A673 (cell line): ENCODE results near the gene BCL6. TPM values are rescaled to one million over a fixed set of nuclear protein-coding genes. Genes with fewer than 3 reads are reported as not detected.

Source experiments
- BruUV-seq: library from RNA; stranded (reverse); fragments of 400-500 nt; replicated peaks from 2 replicates; lab custom pipeline; 2021; lab: Mats Ljungman, UMichigan
- CTCF ChIA-PET: fragments of 300-600 bp; sonication (Branson Sonifier 250); formaldehyde crosslinking; loops from one replicate; lab custom pipeline; 2022; ENCODE audit warnings: antibody characterized with exemption; lab: Charles Lee
- POLR2A ChIA-PET: fragments of 300-600 bp; sonication (Branson Sonifier 250); formaldehyde crosslinking; loops from one replicate; lab custom pipeline; 2022; ENCODE audit warnings: antibody characterized with exemption; ENCODE audit not compliant: low non-redundant PET; lab: Charles Lee
- DNase-seq: peaks from one replicate; pipeline ENCODE4 v3.0.0-alpha.2; 2015; ENCODE audit warnings: low spot score
- H3K27ac ChIP-seq: fragments of 200-600 bp; sonication (generic); 2 replicates; pipeline ENCODE4 v1.5.1; 2016; ENCODE audit warnings: mixed run types, low read depth, mild to moderate bottlenecking, mixed read lengths, antibody characterized with exemption, low read length; ENCODE audit not compliant: poor library complexity, severe bottlenecking
- H3K27me3 ChIP-seq: fragments of 200-600 bp; sonication (generic); replicated peaks from 2 replicates; pipeline ENCODE4 v1.6.1; 2017; ENCODE audit warnings: mixed run types, low read depth, mild to moderate bottlenecking, mixed read lengths, antibody characterized with exemption, low read length; ENCODE audit not compliant: insufficient read depth, poor library complexity
- H3K36me3 ChIP-seq: fragments of 200-600 bp; sonication (generic); 2 replicates; pipeline ENCODE4 v1.6.1; 2016; ENCODE audit warnings: mixed run types, mild to moderate bottlenecking, mixed read lengths, antibody characterized with exemption, low read length; ENCODE audit not compliant: insufficient read depth, poor library complexity, severe bottlenecking
- H3K4me1 ChIP-seq: fragments of 200-600 bp; sonication (generic); 2 replicates; pipeline ENCODE4 v1.6.1; 2017; ENCODE audit warnings: mixed run types, mild to moderate bottlenecking, mixed read lengths, antibody characterized with exemption, low read length; ENCODE audit not compliant: insufficient read depth, poor library complexity, severe bottlenecking
- H3K4me3 ChIP-seq: fragments of 200-600 bp; sonication (generic); 2 replicates; pipeline ENCODE4 v1.5.1; 2016; ENCODE audit warnings: low read depth, mixed run types, mild to moderate bottlenecking, mixed read lengths, low read length; ENCODE audit not compliant: poor library complexity, severe bottlenecking
- H3K9me3 ChIP-seq: fragments of 200-600 bp; sonication (generic); 2 replicates; pipeline ENCODE4 v1.6.1; 2016; ENCODE audit warnings: mixed run types, low read depth, mild to moderate bottlenecking, mixed read lengths, antibody characterized with exemption, low read length; ENCODE audit not compliant: poor library complexity, severe bottlenecking
- CTCF ChIP-seq: fragments of 300-800, 200-600 bp; sonication (generic); conservative IDR thresholded peaks from 2 replicates; pipeline ENCODE4 v1.5.1; 2017; ENCODE audit warnings: low read depth, mild to moderate bottlenecking, antibody characterized with exemption, low read length, moderate library complexity, mixed read lengths
- EZH2 ChIP-seq: fragments of 200-600 bp; sonication (generic); IDR thresholded peaks from 2 replicates; pipeline ENCODE4 v1.6.1; 2017; ENCODE audit warnings: borderline replicate concordance, low read depth, mild to moderate bottlenecking, mixed read lengths, antibody characterized with exemption, low read length; ENCODE audit not compliant: poor library complexity, severe bottlenecking
- intact Hi-C: fragments of 100-400 bp; cut with micrococcal nuclease; formaldehyde crosslinking; loops from one replicate; pipeline ENCODE4 v1.10.0; 2022; ENCODE audit not compliant: unreplicated experiment
- total RNA-seq: library from RNA; stranded (reverse); gene quantifications from 2 replicates; pipeline ENCODE4 v1.2.3, GENCODE V29; 2021

BCL6 gene
- total RNA-seq, 1 experiment from 2014 or later: 30.3 TPM

- ChIA-PET POLR2A (no interaction called here), CTCF (interaction anchor here (0.6 kb wide), 1 partner anchor 500 kb away, joined by 3 read pairs; no protein-coding TSS in a partner anchor)
- H3K4me1 ChIP-seq: no peaks in the 10 kb centered on the region
- no peaks in the 10 kb centered on the region for H3K27me3 ChIP-seq
- intact Hi-C loops: no loop called here
- H3K27ac ChIP-seq: no peak overlapping the region
- no peak for DNase-seq
- BruUV-seq: no TSS peak
- no peak overlapping the region for H3K4me3 ChIP-seq
- TF ChIP-seq EZH2 (no peak), CTCF (no peak)
- H3K36me3 ChIP-seq: peaks cover 33% of the 10 kb centered on the region
- H3K9me3 ChIP-seq: no peaks in the 10 kb centered on the region
Measured at GRCh38 chr3:187719628-187720336, 25.5 kb downstream of the BCL6 start.

GRCh38 chr3:187718802-187719201, 26.5 kb downstream of the BCL6 start:
- peaks cover 24% of the 10 kb centered on the region for H3K36me3 ChIP-seq
- H3K4me1 ChIP-seq: no peaks in the 10 kb centered on the region
- ChIA-PET CTCF (no interaction called here), POLR2A (no interaction called here)
- H3K27me3 ChIP-seq: no peaks in the 10 kb centered on the region
- TF ChIP-seq EZH2: no peak
- TF ChIP-seq CTCF: no peak
- no peak overlapping the region for H3K4me3 ChIP-seq
- H3K27ac ChIP-seq: no peak overlapping the region
- intact Hi-C loops: no loop called here
- no TSS peak for BruUV-seq
- no peaks in the 10 kb centered on the region for H3K9me3 ChIP-seq
- no peak for DNase-seq

- Histone ChIP-seq H3K27ac (no peak overlapping the region), H3K4me1 (no peaks in the 10 kb centered on the region), H3K4me3 (no peak overlapping the region), H3K36me3 (peaks cover 11% of the 10 kb centered on the region), H3K9me3 (no peaks in the 10 kb centered on the region), H3K27me3 (no peaks in the 10 kb centered on the region)
- no peak for TF ChIP-seq EZH2
- TF ChIP-seq CTCF: no peak
- BruUV-seq: no TSS peak
- intact Hi-C loops: no loop called here
- CTCF ChIA-PET: no interaction called here
- DNase-seq: no peak
- POLR2A ChIA-PET: no interaction called here
Measured at GRCh38 chr3:187717572-187717971, 27.7 kb downstream of the BCL6 start.
